Endothelial cell of umbilical vein (primary cell): Measurements from ENCODE around the gene FMNL2. TPM values are rescaled to one million over a fixed set of nuclear protein-coding genes. Genes with fewer than 3 reads are reported as not detected.

Source experiments
- BruUV-seq: library from RNA; stranded (reverse); fragments of 400-500 nt; replicated peaks from 2 replicates; lab custom pipeline; 2021; lab: Mats Ljungman, UMichigan
- CTCF ChIA-PET: fragments of 300-600, 350-600 bp; sonication (Branson Sonifier 250); formaldehyde crosslinking; loops from one replicate; lab custom pipeline; 2021; ENCODE audit warnings: antibody characterized with exemption, inconsistent platforms; lab: Charles Lee
- POLR2A ChIA-PET: fragments of 300-600, 350-600 bp; sonication (Branson Sonifier 250); formaldehyde crosslinking; loops from one replicate; lab custom pipeline; 2021; ENCODE audit warnings: antibody characterized with exemption, inconsistent platforms; lab: Charles Lee
- DNase-seq: peaks from one replicate; pipeline ENCODE4 v3.0.0-alpha.2; 2011; ENCODE audit warnings: low read depth, low spot score
- FAIRE-seq: peaks from 2 replicates; lab custom pipeline; 2011; peaks lifted over from hg19 to GRCh38; lab: Jason Lieb, UNC
- H2AFZ ChIP-seq: 2 replicates; pipeline ENCODE4 v1.6.0; 2012; ENCODE audit warnings: low read depth, low read length, control low read depth, inconsistent platforms
- H3K27ac ChIP-seq: 2 replicates; pipeline ENCODE4 v1.5.1; 2011; ENCODE audit warnings: low read depth, mild to moderate bottlenecking, control low read depth, low read length, moderate library complexity; ENCODE audit not compliant: insufficient read depth
- H3K27me3 ChIP-seq, 2 experiments: 2 replicates each; pipeline versions ENCODE4 v1.6.0 to v1.6.1; 2011; ENCODE audit warnings: low read length in 2 of 2, mixed read lengths in 1 of 2; ENCODE audit not compliant: control insufficient read depth in 2 of 2, insufficient read depth in 2 of 2
- H3K36me3 ChIP-seq, 2 experiments: 2 replicates in 1 of 2; 3 replicates in 1 of 2; pipeline ENCODE4 v1.5.1; 2011; ENCODE audit warnings: low read length in 2 of 2, mild to moderate bottlenecking in 1 of 2, moderate library complexity in 1 of 2; ENCODE audit not compliant: control insufficient read depth in 2 of 2, insufficient read depth in 2 of 2; ENCODE audit errors: extremely low read depth in 1 of 2
- H3K4me1 ChIP-seq: 3 replicates; pipeline ENCODE4 v1.5.1; 2011; ENCODE audit warnings: mild to moderate bottlenecking, low read length; ENCODE audit not compliant: control insufficient read depth, insufficient read depth; ENCODE audit errors: extremely low read depth
- H3K4me2 ChIP-seq: 2 replicates; pipeline ENCODE4 v1.6.1; 2011; ENCODE audit warnings: low read length, control low read depth, mixed read lengths; ENCODE audit not compliant: insufficient read depth
- H3K4me3 ChIP-seq, 3 experiments: fragments of 200-600 bp in 1 of 3; sonication (generic), shearing (Covaris generic) in 1 of 3; replicated peaks in 1 of 3; 2 replicates each; pipeline ENCODE4 v1.5.1; 2011 to 2016; ENCODE audit warnings: control low read depth in 3 of 3, low read length in 3 of 3, mild to moderate bottlenecking in 2 of 3, inconsistent platforms in 1 of 3, low read depth in 1 of 3, moderate library complexity in 1 of 3; ENCODE audit not compliant: insufficient read depth in 1 of 3
- H3K79me2 ChIP-seq: 2 replicates; pipeline ENCODE4 v1.6.0; 2012; ENCODE audit warnings: low read length, inconsistent platforms; ENCODE audit not compliant: control insufficient read depth, insufficient read depth
- H3K9ac ChIP-seq: replicated peaks from 2 replicates; pipeline ENCODE3; 2011; ENCODE audit warnings: low read length, control low read depth; ENCODE audit not compliant: insufficient read depth; ENCODE audit errors: extremely low read depth
- H3K9me1 ChIP-seq: replicated peaks from 3 replicates; pipeline ENCODE4 v1.6.0; 2011; ENCODE audit warnings: mild to moderate bottlenecking, low read length; ENCODE audit not compliant: control insufficient read depth, insufficient read depth; ENCODE audit errors: extremely low read depth
- H3K9me3 ChIP-seq: replicated peaks from 2 replicates; pipeline ENCODE4 v1.5.1; 2012; ENCODE audit warnings: low read length, inconsistent platforms; ENCODE audit not compliant: control insufficient read depth, insufficient read depth
- H4K20me1 ChIP-seq: replicated peaks from 2 replicates; pipeline ENCODE3; 2011; ENCODE audit warnings: mild to moderate bottlenecking, low read length; ENCODE audit not compliant: control insufficient read depth, insufficient read depth; ENCODE audit errors: extremely low read depth
- EZH2 ChIP-seq: IDR thresholded peaks from 2 replicates; pipeline ENCODE4 v1.6.1; 2012; ENCODE audit warnings: borderline replicate concordance, low read depth, mild to moderate bottlenecking, moderate library complexity, low read length, inconsistent platforms; ENCODE audit not compliant: severe bottlenecking
- FOS ChIP-seq: IDR thresholded peaks from 2 replicates; pipeline ENCODE4 v1.6.1; 2011; ENCODE audit warnings: mild to moderate bottlenecking, low read length, moderate library complexity, borderline replicate concordance; ENCODE audit not compliant: insufficient read depth
- GATA2 ChIP-seq: IDR thresholded peaks from 2 replicates; pipeline ENCODE4 v1.7.0; 2011; ENCODE audit warnings: low read depth, mild to moderate bottlenecking, moderate library complexity, mixed read lengths, low read length; ENCODE audit not compliant: insufficient read length, insufficient read depth
- JUN ChIP-seq: IDR thresholded peaks from 2 replicates; pipeline ENCODE4 v1.6.1; 2011; ENCODE audit warnings: borderline replicate concordance, low read depth; ENCODE audit not compliant: insufficient read length, insufficient read depth
- MYC ChIP-seq: IDR thresholded peaks from one replicate; pipeline ENCODE4 v1.6.1; 2011; ENCODE audit warnings: mild to moderate bottlenecking, low read depth, low read length
- POLR2A ChIP-seq: IDR thresholded peaks from 2 replicates; pipeline ENCODE4 v1.6.1; 2012; ENCODE audit warnings: low read depth, mild to moderate bottlenecking, control low read depth, low read length
- POLR2AphosphoS5 ChIP-seq: IDR thresholded peaks from 2 replicates; pipeline ENCODE4 v1.6.1; 2012; ENCODE audit warnings: low read depth, mild to moderate bottlenecking, control low read depth, low read length, moderate library complexity; ENCODE audit not compliant: insufficient read depth
- dilution Hi-C: fragments of 300-500 bp; cut with MboI; formaldehyde crosslinking; loops from one replicate; pipeline ENCODE4 v1.15.0; 2019; ENCODE audit warnings: low sequenced_read_pairs; ENCODE audit not compliant: extremely low pct_ligation_motif_present
- intact Hi-C: fragments of 100-400 bp; cut with micrococcal nuclease; formaldehyde crosslinking; loops from one replicate; pipeline ENCODE4 v1.10.0; 2022
- polyA plus RNA-seq, 4 experiments: library from polyadenylated mRNA; depleted of rRNA in 3 of 4; stranded (reverse) in 3 of 4; unstranded in 1 of 4; fragments of >200 nt; gene quantifications; 2 replicates each; pipeline versions ENCODE4 v1.2.1 to v1.2.3, GENCODE V29; 2011 to 2012; ENCODE audit warnings: missing spikeins in 1 of 4
- total RNA-seq: library from RNA; stranded (reverse); gene quantifications from 2 replicates; pipeline ENCODE4 v1.2.3, GENCODE V29; 2021
- TF ChIP-seq, protein P1 (sequence below), 2 donors: IDR thresholded peaks; 1 replicate in 1 of 2; 2 replicates in 1 of 2; pipeline ENCODE4 v1.5.1; 2011; ENCODE audit warnings: low read length in 2 of 2, mild to moderate bottlenecking in 2 of 2, moderate library complexity in 2 of 2, control low read depth in 1 of 2, inconsistent platforms in 1 of 2, low read depth in 1 of 2; ENCODE audit not compliant: insufficient read depth in 1 of 2; ENCODE audit errors: extremely low read depth in 1 of 2
- TF ChIP-seq, protein P2 (sequence below): IDR thresholded peaks from 2 replicates; pipeline ENCODE4 v1.6.1; 2011; ENCODE audit not compliant: insufficient read depth, insufficient read length

The FMNL2 gene
- total and polyA plus RNA-seq, 2 donors (not counting 3 experiments of a cell fraction or from before 2014, with no cell fraction given) = 8.3 to 28.0 TPM

DNA sequence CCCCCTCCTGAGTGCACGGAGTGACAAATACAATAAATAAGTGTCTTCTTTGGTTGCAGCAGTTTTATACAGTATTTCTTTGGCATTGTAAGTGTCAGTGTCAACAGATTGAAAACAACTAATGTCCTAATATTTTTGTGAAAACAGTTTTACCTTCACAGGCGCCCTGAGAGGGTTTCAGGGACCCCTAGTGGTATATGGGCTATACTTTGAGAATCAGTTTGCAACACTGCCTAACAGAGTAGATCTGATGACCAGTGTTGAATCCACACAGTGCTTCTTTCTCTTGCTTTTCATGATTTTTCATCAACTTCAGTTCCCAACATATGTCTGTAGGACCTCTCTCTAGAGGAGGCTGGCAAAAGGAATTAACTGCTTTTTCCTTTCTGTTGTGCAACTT, 220.1 kb downstream of the FMNL2 start:
- no peaks in the 10 kb centered on the region for H3K36me3 ChIP-seq
- no peak overlapping the region for H2AFZ ChIP-seq
- H3K79me2 ChIP-seq = no peaks in the 10 kb centered on the region
- BruUV-seq = no TSS peak
- H3K4me2 ChIP-seq = no peak overlapping the region
- FAIRE-seq = peak; percentile 54
- no peaks in the 10 kb centered on the region for H3K27me3 ChIP-seq
- H3K9me3 ChIP-seq = no peaks in the 10 kb centered on the region
- TF ChIP-seq JUN (no peak), POLR2A (no peak)
- TF ChIP-seq, protein P1, sequence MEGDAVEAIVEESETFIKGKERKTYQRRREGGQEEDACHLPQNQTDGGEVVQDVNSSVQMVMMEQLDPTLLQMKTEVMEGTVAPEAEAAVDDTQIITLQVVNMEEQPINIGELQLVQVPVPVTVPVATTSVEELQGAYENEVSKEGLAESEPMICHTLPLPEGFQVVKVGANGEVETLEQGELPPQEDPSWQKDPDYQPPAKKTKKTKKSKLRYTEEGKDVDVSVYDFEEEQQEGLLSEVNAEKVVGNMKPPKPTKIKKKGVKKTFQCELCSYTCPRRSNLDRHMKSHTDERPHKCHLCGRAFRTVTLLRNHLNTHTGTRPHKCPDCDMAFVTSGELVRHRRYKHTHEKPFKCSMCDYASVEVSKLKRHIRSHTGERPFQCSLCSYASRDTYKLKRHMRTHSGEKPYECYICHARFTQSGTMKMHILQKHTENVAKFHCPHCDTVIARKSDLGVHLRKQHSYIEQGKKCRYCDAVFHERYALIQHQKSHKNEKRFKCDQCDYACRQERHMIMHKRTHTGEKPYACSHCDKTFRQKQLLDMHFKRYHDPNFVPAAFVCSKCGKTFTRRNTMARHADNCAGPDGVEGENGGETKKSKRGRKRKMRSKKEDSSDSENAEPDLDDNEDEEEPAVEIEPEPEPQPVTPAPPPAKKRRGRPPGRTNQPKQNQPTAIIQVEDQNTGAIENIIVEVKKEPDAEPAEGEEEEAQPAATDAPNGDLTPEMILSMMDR (IDR thresholded peaks at IDR 0.05; ENCODE audit: extremely low read depth in 1 of 2, insufficient read depth in 1 of 2, low read depth in 1 of 2, low read length in 2 of 2) = peak; percentile 13 to 44
- no peaks in the 10 kb centered on the region for H4K20me1 ChIP-seq
- H3K9me1 ChIP-seq = no peaks in the 10 kb centered on the region
- no peak overlapping the region for H3K9ac ChIP-seq
- dilution Hi-C loops = no loop called here
- CTCF ChIA-PET = interaction anchor here (0.8 to 3.5 kb wide), 11 partner anchors 8 to 379 kb away, joined by 3 to 11 read pairs (median 3); partner anchors contain the start of genes FMNL2 and STAM2
- POLR2A ChIA-PET = interaction anchor here (0.5 kb wide), 1 partner anchor 30 kb away, joined by 5 read pairs; no protein-coding TSS in a partner anchor
- DNase-seq = peak; percentile 37
- H3K4me3 ChIP-seq = no peak overlapping the region
- intact Hi-C loops = loop anchor here (2.0 kb wide), 2 partner anchors 72 to 364 kb away; no protein-coding TSS in a partner anchor
- peaks cover 2% of the 10 kb centered on the region for H3K4me1 ChIP-seq
- H3K27ac ChIP-seq = no peak overlapping the region

DNA sequence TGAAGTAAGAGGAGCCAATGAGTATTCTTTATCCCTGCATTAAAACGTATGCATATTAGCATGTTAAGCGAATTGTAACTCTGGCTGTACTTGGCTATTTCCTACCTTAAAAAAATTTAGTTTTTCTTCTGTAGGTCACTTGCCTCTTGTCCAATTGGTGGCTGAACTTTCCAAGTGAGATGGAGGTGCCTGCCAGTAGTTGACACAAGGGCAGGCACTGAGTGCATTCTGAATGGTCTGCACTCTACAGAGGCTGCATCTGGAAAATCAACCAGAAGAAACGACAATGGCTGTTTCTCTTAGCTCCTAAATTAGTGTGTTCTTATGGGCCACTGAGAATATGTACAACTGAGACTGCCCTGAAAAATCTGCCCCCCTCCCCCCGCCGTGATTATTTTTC, 221.5 kb downstream of the FMNL2 start:
- Histone ChIP-seq H3K79me2 (no peaks in the 10 kb centered on the region), H3K36me3 (no peaks in the 10 kb centered on the region), H3K4me1 (no peaks in the 10 kb centered on the region), H3K9ac (no peak overlapping the region), H2AFZ (no peak overlapping the region), H3K27me3 (no peaks in the 10 kb centered on the region), H3K9me1 (no peaks in the 10 kb centered on the region), H4K20me1 (no peaks in the 10 kb centered on the region), H3K4me2 (no peak overlapping the region), H3K9me3 (no peaks in the 10 kb centered on the region), H3K4me3 (no peak overlapping the region), H3K27ac (no peak overlapping the region)
- DNase-seq = no peak
- no peak for FAIRE-seq
- POLR2A ChIA-PET = interaction anchor here (0.7 kb wide), 1 partner anchor 31 kb away, joined by 3 read pairs; no protein-coding TSS in a partner anchor
- CTCF ChIA-PET = interaction anchor here (0.7 to 3.5 kb wide), 2 partner anchors 79 to 204 kb away, joined by 3 to 11 read pairs; no protein-coding TSS in a partner anchor
- intact Hi-C loops (no loop called here), dilution Hi-C loops (no loop called here)
- BruUV-seq = no TSS peak
- TF ChIP-seq, protein P2, sequence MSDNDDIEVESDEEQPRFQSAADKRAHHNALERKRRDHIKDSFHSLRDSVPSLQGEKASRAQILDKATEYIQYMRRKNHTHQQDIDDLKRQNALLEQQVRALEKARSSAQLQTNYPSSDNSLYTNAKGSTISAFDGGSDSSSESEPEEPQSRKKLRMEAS = no peak
- no peak for TF ChIP-seq MYC
- no peak for TF ChIP-seq FOS
- TF ChIP-seq GATA2 = no peak
- no peak for TF ChIP-seq JUN
- TF ChIP-seq POLR2AphosphoS5 = no peak
- TF ChIP-seq, protein P1 (IDR thresholded peaks at IDR 0.05; ENCODE audit: extremely low read depth in 1 of 2, insufficient read depth in 1 of 2, low read depth in 1 of 2, low read length in 2 of 2) = no peak
- no peak for TF ChIP-seq EZH2
- no peak for TF ChIP-seq POLR2A
